Endothelial cell of umbilical vein (primary cell): ENCODE results near the gene PLG.

Experiments
- EZH2 ChIP-seq: IDR thresholded peaks from 2 replicates; pipeline ENCODE4 v1.6.1; 2012; ENCODE audit warnings: borderline replicate concordance, low read depth, mild to moderate bottlenecking, moderate library complexity, low read length, inconsistent platforms; ENCODE audit not compliant: severe bottlenecking
- TF ChIP-seq, protein P1 (sequence below), 2 donors: IDR thresholded peaks; 1 replicate in 1 of 2; 2 replicates in 1 of 2; pipeline ENCODE4 v1.5.1; 2011; ENCODE audit warnings: low read length in 2 of 2, mild to moderate bottlenecking in 2 of 2, moderate library complexity in 2 of 2, control low read depth in 1 of 2, inconsistent platforms in 1 of 2, low read depth in 1 of 2; ENCODE audit not compliant: insufficient read depth in 1 of 2; ENCODE audit errors: extremely low read depth in 1 of 2

DNA sequence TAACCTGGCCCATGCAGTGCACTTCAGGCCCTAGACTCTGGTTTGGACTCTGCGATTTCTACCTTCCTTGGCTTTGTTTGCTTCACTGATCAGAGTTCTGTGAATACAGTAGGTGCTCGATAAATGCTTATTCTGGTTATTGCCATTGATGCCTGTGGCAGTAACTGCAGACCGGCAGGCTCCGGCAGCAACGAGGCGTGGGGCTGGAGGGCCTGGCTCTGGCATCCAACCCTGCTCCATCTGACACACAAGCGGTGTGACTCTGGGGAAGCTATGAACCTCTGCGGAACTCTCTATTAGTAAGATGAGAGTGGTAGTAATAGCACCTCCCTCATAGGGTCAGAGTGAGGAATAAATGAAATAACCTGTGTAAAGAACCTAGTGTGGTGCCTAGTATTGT is 66.1 kb downstream of the PLG start:
- no peak for TF ChIP-seq EZH2
- TF ChIP-seq, protein P1, sequence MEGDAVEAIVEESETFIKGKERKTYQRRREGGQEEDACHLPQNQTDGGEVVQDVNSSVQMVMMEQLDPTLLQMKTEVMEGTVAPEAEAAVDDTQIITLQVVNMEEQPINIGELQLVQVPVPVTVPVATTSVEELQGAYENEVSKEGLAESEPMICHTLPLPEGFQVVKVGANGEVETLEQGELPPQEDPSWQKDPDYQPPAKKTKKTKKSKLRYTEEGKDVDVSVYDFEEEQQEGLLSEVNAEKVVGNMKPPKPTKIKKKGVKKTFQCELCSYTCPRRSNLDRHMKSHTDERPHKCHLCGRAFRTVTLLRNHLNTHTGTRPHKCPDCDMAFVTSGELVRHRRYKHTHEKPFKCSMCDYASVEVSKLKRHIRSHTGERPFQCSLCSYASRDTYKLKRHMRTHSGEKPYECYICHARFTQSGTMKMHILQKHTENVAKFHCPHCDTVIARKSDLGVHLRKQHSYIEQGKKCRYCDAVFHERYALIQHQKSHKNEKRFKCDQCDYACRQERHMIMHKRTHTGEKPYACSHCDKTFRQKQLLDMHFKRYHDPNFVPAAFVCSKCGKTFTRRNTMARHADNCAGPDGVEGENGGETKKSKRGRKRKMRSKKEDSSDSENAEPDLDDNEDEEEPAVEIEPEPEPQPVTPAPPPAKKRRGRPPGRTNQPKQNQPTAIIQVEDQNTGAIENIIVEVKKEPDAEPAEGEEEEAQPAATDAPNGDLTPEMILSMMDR (IDR thresholded peaks at IDR 0.05; ENCODE audit: extremely low read depth in 1 of 2, insufficient read depth in 1 of 2, low read depth in 1 of 2, low read length in 2 of 2) = no peak
